Lower lobe of right lung (tissue), 2 donors: ENCODE results near the gene ZNF830. TPM values are rescaled to one million over a fixed set of nuclear protein-coding genes. Genes with fewer than 3 reads are reported as not detected.

Source experiments
- ATAC-seq, 2 donors: fragments of 200-7000 bp; cut with Tn5 transposase; one replicate each; pipeline ENCODE4 v1.9.1; 2020 to 2022; ENCODE audit warnings: mild to moderate bottlenecking in 2 of 2, moderate library complexity in 2 of 2
- DNase-seq: peaks from one replicate; pipeline ENCODE4 v3.0.0-alpha.2; 2020
- H3K27ac ChIP-seq: fragments of 200-600 bp; one replicate; pipeline ENCODE4 v1.8.0; 2022
- H3K27me3 ChIP-seq: fragments of 200-600 bp; one replicate; pipeline ENCODE4 v1.8.0; 2022; ENCODE audit warnings: low read depth
- H3K36me3 ChIP-seq: fragments of 200-600 bp; one replicate; pipeline ENCODE4 v1.8.0; 2022; ENCODE audit warnings: mild to moderate bottlenecking
- H3K4me1 ChIP-seq: fragments of 200-600 bp; one replicate; pipeline ENCODE4 v1.8.0; 2022
- H3K4me3 ChIP-seq: fragments of 200-600 bp; one replicate; pipeline ENCODE4 v1.8.0; 2022; ENCODE audit warnings: mild to moderate bottlenecking
- H3K9me3 ChIP-seq: fragments of 200-600 bp; one replicate; pipeline ENCODE4 v1.8.0; 2022
- intact Hi-C: fragments of 100-400 bp; cut with DNase I; formaldehyde crosslinking; loops from one replicate; pipeline ENCODE4 v1.11.0; 2022
- total RNA-seq: library from RNA; stranded (reverse); fragmentation: NEBNext Ultra II Directional; extraction: Animal tissue kit (Norgen Biotek cat#: 25700); gene quantifications from one replicate; pipeline ENCODE4 v1.2.1, GENCODE V29; 2021
- TF ChIP-seq, protein P1 (sequence below): fragments of 200-600 bp; IDR thresholded peaks from one replicate; pipeline ENCODE4 v1.8.0; 2022; ENCODE audit warnings: antibody characterized with exemption, mild to moderate bottlenecking
- donor health status: DM: no; HTN: yes; CAD: no; lungs with severe emphysema.

The ZNF830 gene
- total RNA-seq, 1 donor from 2014 or later: 17.8 TPM

DNA sequence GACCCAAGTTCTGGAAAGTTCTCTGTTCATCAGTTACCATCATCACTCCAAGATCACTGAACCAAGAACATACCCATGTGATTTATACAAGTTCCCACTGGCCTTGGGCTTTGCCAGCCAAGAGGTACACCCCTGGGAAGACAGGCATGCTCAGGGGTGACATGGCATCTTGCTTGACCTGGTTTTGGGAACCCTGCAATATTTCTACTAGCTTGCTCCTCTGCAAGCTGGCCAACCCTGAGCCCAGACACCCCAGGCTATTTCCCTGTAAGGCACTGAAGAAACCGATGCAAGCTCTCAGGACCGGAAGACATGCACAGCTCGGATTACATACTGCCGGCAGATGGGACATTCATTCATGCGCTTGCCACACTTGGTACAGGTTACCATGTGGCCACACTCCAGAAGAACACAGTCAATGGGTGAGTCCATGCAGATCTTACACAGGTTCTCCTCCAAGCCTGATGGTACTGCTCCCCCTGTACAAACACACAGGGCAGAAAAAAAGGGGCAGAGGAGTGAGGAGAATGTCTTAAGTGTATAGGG, 50.4 kb downstream of the ZNF830 start:
- Histone ChIP-seq H3K27ac (no peak overlapping the region), H3K36me3 (peaks cover 86% of the 10 kb centered on the region)

More for the DNA sequence above, 50.4 kb downstream of the ZNF830 start:
- H3K27me3 ChIP-seq: no peaks in the 10 kb centered on the region
- no peak overlapping the region for H3K4me3 ChIP-seq
- no peaks in the 10 kb centered on the region for H3K4me1 ChIP-seq
- ATAC-seq: no peak
- intact Hi-C loops: no loop called here
- DNase-seq: no peak
- TF ChIP-seq, protein P1, sequence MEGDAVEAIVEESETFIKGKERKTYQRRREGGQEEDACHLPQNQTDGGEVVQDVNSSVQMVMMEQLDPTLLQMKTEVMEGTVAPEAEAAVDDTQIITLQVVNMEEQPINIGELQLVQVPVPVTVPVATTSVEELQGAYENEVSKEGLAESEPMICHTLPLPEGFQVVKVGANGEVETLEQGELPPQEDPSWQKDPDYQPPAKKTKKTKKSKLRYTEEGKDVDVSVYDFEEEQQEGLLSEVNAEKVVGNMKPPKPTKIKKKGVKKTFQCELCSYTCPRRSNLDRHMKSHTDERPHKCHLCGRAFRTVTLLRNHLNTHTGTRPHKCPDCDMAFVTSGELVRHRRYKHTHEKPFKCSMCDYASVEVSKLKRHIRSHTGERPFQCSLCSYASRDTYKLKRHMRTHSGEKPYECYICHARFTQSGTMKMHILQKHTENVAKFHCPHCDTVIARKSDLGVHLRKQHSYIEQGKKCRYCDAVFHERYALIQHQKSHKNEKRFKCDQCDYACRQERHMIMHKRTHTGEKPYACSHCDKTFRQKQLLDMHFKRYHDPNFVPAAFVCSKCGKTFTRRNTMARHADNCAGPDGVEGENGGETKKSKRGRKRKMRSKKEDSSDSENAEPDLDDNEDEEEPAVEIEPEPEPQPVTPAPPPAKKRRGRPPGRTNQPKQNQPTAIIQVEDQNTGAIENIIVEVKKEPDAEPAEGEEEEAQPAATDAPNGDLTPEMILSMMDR: no peak
- H3K9me3 ChIP-seq: no peaks in the 10 kb centered on the region

Other genes with a start within 250 kb of the ZNF830 start
- 1.5 TPM for gene CCT6B, start 80 bp upstream of the ZNF830 start, total RNA-seq
- gene LIG3, start 19.0 kb downstream of the ZNF830 start, total RNA-seq: 26.6 TPM
- gene RFFL, start 102.2 kb downstream of the ZNF830 start, total RNA-seq: 27.6 TPM
- 13.2 TPM for gene RAD51D, start 158.3 kb downstream of the ZNF830 start, total RNA-seq
- not detected for gene FNDC8, start 160.1 kb downstream of the ZNF830 start, total RNA-seq
- 9.0 TPM for gene NLE1, start 180.8 kb downstream of the ZNF830 start, total RNA-seq
- 0.77 TPM for gene UNC45B, start 186.3 kb downstream of the ZNF830 start, total RNA-seq
- not detected for gene SLC35G3, start 232.9 kb downstream of the ZNF830 start, total RNA-seq